Renal cortex interstitium (tissue), 11 donors: ENCODE results near the gene RNF7. TPM values are rescaled to one million over a fixed set of nuclear protein-coding genes. Genes with fewer than 3 reads are reported as not detected.
"Not testable (repeated sequence)": the region's sequence is repeated elsewhere in the genome, so short reads cannot be mapped to it uniquely, and the experiment has no call there.

Source experiments
- DNase-seq, 11 donors: peaks; one replicate each; pipeline ENCODE4 v3.0.0-alpha.2; 2013; ENCODE audit warnings: low read depth in 9 of 11, low spot score in 4 of 11; ENCODE audit errors: extremely low read depth in 1 of 11
- polyA plus RNA-seq, 3 donors: library from polyadenylated mRNA; unstranded; fragments of 120-200 nt; gene quantifications; one replicate each; pipeline ENCODE4 v1.2.1, GENCODE V29; 2013; ENCODE audit not compliant: insufficient read length in 3 of 3

Gene RNF7
- polyA plus RNA-seq, 3 donors = 106 to 112 (median 111) TPM

DNA sequence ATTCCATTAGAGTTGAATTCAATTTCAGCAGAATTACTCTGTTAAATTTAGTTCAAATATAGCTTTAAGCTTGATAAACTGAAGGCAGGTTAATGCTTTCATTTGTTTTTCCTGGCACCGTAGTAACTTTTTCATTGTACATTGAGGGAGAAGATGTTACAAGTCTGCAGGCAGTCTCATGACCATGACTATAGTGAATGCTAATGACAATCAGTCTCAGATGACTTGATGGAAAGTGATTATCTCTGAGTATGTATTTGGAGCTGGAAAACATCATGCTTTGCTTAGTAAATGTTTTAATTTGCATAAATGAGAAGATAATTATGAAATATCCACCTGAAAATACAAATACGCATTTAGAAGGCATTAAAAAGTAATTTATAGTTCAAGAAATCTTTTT is 16.0 kb upstream of the RNF7 start:
- DNase-seq = no peak

DNA sequence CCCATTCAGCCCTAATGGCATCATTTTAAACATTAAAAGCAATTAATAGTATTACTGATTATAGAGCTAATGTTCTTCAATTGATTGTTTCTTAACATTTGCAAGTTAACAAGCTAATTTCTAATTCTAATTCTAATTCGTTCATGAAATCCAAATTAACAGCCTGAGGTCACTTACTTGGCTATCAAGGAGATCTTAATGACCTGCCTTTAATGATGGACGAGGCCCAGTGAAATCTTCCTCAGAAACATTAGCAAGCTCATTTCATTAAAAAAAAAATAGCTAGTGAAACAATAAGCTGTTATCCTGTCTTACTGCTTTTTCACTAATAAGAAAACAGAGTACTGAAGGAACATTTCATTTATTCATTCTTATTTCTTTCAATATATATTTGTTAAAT is 15.4 kb upstream of the RNF7 start:
- no peak for DNase-seq

DNA sequence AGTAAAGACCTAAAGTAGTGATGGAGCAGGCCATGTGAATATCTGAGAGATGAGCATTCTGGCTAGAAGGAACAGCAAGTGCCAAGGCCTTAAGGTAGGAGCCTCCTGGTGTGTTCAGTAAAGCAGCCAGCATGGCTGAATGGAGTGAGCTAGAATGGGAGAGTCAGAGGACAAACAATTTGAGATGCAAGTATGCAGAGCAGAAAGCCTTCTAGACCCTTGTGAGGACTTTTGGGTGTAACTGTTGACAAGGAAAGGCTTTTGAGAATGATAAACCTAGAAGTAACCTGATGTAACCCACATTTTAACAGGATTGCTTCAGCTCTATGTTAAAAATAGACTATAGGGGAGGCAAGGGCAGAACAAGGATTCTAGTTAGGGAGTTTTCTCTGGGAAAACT is 14.8 kb upstream of the RNF7 start:
- no peak for DNase-seq

DNA sequence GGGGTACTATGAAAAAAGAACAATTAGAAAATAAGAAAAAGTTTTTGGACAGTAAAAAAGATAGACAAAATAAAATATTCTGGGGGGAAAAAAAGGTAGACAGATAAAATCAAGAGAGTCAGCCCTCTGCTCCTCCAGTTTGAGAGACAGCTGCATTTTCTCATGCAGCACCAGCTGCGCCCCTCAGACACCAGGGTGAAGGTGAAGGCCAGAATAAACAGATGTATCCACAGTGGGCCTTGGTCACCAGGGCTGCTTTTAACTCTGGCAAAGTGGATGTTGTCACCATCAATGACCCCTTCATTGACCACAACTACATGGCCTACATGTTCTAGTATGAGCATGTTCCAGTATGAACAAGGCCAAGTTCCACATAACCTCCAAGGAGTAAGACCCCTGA is 13.9 kb upstream of the RNF7 start:
- no peak for DNase-seq

DNA sequence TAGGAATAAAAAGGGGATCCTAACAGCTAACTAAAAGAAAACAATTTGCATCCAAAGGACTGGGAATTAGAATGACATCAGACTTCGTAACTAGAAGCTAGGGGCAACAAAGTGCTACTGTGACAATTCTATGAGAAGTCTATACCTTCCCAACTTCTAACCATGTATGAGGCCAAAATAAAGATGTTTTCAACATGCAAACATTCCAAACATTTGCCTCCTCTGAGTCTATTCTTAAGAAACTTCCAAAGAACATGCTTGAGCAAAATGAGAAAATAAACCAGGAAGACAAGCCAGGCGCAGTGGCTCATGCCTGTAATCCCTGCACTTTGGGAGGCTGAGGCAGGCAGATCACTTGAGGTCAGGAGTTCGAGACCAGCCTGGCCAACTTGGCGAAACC is 13.1 kb upstream of the RNF7 start:
- DNase-seq = no peak

DNA sequence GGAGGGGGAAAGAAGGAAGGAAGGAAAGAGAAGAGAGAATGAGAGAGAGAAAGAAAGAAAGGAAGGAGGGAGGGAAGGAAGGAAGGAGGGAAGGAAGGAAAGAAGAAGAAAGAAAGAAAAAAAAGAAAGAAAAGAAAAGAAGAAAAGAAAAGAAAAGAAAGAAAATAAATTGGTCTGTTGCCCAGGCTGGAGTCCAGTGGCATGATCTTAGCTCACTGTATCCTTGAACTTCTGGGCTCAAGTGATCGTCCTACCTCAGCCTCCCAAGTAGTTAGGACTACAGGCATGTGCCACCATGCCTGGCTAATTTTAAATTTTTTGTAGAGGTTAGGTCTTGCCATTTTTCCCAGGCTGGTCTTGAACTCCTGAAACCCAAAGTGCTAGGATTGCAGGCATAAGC is 11.6 kb upstream of the RNF7 start:
- no peak for DNase-seq

DNA sequence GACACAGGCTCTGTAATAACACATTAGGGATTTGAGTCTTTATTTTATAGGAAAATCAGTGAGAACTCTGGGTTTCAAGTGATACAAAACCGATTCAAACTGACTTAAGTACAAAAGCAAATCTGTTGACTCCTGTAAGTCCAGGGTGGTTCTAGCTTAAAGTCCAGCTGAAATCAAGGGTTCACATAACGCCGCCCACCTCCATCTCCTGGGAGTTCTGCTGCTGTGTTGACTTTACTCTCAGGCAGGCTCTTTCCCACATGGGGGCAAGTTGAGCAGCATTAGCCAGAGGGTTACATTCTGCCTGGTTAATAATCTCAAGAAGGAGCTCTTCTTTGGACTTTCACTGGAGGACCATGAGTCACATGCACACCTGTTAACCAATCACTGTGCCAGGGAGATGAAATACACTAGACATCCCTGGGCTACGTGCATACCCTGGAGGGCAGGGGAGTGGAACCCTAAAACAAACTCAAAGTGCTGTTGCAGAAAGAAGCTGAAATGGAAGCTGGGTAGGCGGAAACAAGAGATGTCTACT is 9.7 kb upstream of the RNF7 start:
- no peak for DNase-seq

DNA sequence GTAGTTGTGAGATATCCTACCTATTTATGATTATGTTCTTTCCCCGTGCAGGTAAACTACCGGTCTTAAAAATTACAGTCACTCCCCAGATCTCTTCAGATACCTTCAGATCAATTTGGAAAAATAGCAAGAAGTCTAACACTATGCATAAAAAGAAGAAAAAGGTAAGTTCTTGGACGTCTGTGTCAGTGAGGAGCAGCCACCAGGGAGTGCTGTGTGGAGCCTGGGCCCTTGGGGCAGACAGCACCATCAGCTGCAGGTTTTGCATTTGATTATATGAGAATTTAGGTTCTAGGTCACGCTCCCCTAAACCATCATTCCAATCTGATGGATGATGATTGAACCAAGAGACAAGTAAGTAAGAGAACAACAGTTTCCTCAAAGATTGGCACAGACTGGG is 8.9 kb upstream of the RNF7 start:
- no peak for DNase-seq

DNA sequence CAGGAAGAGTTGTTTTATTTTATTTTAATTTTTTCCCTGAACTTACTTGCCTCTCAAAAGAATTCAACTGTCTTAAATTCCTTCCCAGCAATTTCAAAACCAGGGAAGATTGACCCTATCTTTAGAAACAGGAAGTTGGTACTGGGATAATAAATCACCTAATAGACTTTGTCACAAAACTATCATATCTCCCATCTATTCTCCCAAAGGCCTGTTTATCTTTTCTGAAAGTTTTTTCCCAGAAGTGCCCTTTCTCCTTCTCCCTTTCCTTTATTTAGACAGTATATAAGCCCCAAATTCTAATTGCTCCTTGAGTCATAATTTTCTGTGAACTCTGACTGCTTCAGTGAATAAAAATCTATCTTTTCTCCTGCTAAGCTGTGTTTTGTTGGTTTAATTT is 2.9 kb upstream of the RNF7 start:
- no peak for DNase-seq

DNA sequence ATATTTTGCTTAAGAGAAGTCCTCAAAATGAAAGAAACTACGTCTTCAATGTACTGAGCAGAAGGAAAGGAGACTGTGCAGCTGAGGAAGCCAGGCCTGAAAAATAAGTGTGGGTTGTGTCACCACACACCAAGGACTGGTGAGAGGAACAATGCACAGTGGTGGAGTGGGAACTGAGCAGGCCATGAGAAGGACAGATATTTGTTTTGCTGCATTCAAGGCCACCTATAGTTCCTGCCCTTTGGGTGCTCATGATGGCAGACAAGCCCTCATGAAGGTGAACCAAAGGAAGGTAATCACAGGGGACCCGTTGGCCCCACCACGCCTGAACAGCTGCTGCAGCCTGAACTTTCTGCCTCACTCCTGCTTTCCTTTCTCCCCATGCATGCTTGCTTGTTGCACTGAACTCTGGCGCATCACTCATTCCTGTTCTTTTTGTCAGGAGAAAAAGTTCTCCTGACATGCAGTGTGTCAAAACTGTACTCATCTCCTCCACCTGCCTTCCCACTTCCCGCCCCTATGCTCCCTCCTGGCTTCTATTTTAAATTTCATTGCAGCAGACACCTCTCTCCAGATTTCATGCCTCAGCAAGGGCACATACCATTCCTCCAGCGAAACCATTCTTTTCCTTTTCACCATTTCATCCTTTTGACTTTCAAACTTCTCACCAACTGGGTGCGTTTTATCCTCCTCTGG is 2.2 kb upstream of the RNF7 start:
- DNase-seq = no peak

DNA sequence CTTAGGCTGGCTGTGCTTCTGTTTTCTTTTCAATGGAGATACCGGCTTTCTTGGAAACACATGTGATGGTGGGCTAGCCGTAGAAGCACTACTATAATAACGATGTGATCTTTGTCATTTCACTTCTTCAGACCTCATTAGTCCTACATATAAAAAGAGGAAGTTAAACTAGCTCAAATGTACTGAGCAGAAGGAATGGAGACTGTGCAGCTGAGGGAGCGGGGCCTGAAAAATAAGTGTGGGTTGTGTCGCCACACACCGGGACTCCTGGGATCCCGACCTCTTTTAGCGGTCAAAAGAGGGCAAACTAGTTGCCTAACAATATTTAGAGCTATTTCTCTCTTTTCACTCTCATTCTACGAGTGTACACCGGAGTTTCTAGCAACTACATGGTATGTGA is 1.0 kb upstream of the RNF7 start:
- no peak for DNase-seq

DNA sequence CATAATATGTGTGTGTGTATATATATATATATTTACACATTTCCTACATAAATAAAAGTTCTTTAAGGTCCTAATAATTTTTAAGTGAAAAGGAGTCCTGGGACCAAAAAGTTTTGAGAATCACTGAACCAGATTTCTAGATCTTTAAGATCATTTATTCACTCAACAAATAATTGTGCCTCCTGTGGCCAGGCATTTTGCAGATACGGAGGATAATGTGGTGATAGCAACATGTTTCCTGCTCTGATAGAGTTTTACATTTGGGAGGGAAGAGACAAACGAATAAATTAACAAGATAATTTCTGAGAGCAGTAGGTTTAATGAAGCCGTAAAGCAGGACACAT is 448 bp upstream of the RNF7 start:
- DNase-seq = no peak

DNA sequence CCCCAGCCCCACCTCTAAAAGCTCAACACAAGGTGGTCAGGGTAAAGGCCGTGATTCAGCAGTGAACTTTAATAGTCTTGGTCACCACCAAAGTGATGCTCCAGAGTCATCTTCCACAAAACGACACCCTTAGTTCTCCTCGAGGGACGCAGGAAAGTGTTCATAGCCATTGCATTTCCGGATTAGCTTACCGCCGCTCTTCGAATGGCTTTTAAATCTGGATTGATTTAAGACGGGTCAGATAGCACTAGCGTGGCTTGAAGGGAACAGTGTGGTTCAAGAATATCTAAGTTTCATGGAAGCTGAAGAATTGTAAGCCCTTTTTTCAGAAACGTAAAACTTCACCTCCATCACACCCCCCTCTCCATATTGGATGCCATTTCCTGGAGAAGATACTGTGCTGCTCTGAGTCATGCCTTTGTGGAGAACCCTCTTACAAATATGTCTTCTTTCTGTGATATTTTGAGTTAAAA is 829 bp downstream of the RNF7 start:
- peak in 7 of 11 donors; percentile 17 to 47 (median 29) for DNase-seq

DNA sequence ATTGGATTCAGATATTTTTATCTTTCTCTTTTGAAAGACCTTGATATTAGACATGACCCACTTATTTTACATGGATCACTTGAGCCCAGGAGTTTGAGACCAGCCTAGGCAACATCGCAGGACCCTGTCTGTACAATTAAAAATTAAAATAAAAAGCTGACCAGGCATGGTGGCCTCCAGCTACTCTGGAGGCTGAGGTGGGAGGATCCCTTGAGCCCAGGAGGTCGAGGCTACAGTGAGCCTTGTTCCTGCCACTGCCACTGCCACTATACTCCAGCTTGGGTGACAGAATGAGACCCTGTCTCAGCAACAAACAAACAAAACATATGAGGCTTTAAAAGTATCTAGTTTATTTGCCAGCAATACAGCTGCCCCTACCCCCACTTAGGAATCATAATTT is 1.6 kb downstream of the RNF7 start:
- no peak for DNase-seq

DNA sequence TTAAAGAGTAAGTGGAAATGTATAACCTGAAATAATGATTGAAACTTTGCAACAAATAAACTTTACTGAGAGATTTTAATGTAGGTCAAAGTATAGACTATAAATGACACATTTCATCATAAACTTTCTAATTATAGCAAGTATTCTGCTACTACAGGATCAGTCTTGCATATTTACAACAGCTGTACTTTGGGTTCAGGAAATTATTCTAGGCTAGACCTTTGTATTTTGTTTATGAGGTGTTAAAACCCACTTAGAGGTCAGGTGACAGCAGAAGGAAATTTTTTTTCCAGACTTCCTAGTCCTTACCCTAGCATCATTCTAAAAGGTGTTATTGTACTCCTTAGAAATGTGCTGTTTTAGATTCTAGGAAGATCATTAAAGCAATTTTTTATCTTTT is 2.3 kb downstream of the RNF7 start:
- no peak for DNase-seq

DNA sequence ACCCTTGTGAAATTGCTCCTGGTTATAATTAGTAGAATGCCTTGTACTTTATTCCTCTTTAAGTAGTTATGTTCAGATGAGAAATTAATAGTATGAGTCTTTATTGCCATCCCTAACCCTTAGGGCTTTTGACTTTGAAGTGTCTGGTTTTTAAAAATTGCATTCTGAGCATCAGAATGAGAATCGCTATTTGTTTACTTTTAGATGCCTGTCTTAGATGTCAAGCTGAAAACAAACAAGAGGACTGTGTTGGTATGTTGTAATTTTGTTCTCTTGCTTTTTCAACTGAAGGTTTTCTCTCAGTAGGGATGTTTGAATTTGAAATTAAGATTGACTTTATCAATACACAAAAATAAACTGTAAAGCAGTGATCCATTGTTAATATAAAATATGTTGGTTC is 5.2 kb downstream of the RNF7 start:
- DNase-seq = no peak

DNA sequence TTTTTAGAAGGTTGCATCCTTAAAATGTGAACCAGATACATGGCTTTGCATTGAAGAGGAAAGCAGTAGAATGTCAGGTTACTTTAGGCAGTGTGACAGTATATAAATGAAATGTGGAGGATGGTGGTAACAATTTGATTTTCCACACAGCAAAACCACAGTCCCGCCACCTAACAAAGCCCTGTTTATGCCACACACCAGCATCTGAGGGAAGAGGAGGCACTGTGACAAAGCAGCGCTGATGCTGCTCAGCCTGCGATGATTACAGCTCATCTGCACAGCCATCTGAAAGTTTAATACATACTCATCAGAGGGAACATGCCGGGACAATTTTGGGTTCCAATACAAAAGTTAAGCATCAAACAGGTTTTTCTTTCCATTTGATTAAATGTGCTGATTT is 8.9 kb downstream of the RNF7 start:
- no peak for DNase-seq

DNA sequence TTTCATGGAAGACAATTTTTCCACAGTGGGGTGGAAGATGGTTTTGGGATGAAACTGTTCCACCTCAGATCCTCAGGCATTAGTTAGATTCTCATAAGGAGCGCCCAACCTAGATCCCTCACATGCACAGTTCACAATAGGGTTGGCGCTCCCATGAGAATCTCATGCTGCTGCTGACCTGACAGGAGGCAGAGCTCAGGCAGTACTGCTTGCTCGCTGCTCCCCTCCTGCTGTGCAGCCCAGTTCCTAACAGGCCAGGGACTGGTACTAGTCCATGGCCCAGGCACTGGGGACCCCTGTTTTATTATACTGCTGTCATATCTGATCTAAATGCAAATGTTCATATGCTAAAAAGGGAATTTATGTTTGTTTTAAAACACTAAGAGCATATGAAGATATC is 15.3 kb downstream of the RNF7 start:
- no peak for DNase-seq

DNA sequence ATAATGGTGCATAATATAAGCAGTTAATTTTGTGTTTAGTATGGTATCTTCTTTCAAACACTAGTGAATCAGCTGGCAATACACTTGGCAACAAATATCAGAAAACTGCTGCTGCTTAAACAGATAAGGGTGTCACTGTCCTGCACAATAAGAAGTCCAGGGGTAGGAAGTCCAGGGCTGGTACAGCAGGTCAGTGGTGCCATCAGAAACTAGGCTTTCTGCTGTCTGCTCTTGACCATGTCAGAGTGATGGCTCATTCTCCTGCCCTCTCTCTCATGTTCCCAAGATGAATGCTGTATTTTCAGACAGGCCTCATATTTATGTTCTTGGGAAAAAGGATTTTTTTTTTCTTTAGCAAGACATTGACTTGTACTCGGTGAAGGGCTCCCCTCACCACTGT is 15.9 kb downstream of the RNF7 start:
- DNase-seq = no peak

DNA sequence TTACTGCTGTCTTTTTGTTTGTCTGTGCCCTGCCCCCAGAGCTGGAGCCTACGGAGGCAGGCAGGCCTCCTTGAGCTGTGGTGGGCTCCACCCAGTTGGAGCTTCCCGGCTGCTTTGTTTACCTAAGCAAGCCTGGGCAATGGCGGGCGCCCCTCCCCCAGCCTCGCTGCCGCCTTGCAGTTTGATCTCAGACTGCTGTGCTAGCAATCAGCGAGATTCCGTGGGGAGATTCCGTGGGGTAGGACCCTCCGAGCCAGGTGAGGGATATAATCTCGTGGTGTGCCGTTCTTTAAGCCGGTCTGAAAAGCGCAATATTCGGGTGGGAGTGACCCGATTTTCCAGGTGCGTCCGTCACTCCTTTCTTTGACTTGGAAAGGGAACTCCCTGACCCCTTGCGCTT is 24.5 kb downstream of the RNF7 start:
- DNase-seq = not testable (repeated sequence)

DNA sequence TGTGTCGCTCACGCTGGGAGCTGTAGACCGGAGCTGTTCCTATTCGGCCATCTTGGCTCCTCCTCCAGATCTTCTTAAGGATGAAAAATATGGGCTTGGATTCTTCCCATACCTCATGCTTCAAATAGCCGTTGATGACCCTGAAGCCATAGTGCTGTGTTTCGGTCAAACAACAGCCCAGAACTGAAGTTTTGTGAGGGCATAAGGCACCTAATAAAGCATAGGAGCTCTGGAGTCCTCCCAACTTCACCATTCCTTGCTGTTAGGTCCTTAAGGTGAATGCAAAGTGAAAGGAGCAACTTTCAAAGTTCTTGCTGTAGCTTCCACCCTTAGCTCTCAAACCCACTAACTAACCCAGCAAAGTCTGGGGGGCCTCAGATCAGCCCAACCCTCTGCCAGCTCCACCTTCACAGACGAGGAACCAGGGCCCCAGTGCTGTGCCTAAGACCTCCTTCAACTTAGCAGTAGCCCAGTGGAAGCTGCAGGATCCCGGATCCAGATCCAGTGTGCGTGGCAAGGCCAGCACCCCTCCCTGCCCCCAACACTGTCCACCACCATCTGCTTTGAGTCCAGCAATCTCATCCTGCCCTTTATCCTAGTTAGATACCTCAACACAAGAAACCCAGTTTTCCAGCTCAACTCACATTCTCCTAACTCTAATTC is 25.1 kb downstream of the RNF7 start, which contains the start of gene GRK7:
TSS of gene GRK7 (plus strand) at position 321 of the 663 bp plus-strand sequence. CDS start 14,877 bp downstream, outside the sequence.
- no peak for DNase-seq
